Dermis microvascular lymphatic vessel endothelial cell (primary cell): ENCODE data around the gene HAUS8. TPM values are rescaled to one million over a fixed set of nuclear protein-coding genes. Genes with fewer than 3 reads are reported as not detected.
"Not testable (repeated sequence)": the region's sequence is repeated elsewhere in the genome, so short reads cannot be mapped to it uniquely, and the experiment has no call there.

Source experiments
- DNase-seq, 2 donors: peaks; one replicate each; pipeline versions ENCODE4 v3.0.0 to v3.0.0-alpha.2; 2010; ENCODE audit warnings: low read depth in 2 of 2
- total RNA-seq: library from RNA; depleted of rRNA; stranded (reverse); fragments of >200 nt; gene quantifications from 2 replicates; pipeline ENCODE4 v1.2.1, GENCODE V29; 2014

The HAUS8 gene, protein sequence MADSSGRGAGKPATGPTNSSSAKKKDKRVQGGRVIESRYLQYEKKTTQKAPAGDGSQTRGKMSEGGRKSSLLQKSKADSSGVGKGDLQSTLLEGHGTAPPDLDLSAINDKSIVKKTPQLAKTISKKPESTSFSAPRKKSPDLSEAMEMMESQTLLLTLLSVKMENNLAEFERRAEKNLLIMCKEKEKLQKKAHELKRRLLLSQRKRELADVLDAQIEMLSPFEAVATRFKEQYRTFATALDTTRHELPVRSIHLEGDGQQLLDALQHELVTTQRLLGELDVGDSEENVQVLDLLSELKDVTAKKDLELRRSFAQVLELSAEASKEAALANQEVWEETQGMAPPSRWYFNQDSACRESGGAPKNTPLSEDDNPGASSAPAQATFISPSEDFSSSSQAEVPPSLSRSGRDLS
- 2.8 and 4.4 TPM in 2 replicates for total RNA-seq

DNA sequence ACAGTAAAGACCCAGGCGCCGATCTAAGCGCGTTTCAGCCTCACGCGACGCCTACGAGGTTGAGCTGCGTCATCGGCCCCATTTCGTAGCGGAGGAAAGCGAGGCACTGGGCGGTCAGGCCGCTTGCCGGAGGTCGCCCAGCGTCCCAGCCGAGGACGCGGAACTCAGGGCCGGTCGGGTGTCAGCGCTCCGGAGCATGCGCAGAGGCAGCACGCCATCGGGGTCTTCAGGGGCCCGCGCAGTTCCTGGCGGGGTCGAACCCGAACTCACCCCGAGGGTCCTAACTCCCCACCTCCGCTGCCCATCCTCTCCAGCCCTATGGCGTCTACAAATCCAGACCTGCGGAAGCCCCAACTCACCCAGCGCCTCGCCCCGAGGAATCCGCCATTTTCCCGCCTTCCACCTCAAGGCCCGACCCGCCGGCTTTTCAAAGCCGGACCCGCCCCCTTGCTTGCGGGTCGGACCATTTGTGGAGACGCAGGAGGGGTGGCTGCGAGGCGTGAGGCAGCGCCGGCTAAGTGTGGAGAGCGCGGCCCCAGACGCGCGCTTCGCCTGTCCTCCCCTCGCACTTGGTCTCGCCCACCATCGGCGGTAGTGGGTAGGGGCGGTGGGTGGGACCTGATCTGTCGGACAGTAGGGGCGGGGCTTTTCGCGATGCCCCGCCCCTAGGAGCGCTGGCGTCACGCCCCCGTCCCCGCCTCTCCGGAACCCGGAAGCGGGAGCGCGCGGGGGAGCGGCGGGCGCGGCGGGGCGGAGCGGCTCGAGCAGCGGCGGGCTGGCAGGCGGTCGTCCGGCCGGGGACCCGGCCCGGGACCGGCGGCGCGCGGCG lies at the start of gene HAUS8, which contains the start of gene MYO9B:
Gene HAUS8 (minus strand): TSS at position 418 of the 829 bp plus-strand sequence. CDS start 30 bp downstream, at position 388.
Gene MYO9B (plus strand): TSS at position 743 of the 829 bp plus-strand sequence. CDS start 25,941 bp downstream, outside the sequence.
- DNase-seq: peak; percentile 99 to 100

DNA sequence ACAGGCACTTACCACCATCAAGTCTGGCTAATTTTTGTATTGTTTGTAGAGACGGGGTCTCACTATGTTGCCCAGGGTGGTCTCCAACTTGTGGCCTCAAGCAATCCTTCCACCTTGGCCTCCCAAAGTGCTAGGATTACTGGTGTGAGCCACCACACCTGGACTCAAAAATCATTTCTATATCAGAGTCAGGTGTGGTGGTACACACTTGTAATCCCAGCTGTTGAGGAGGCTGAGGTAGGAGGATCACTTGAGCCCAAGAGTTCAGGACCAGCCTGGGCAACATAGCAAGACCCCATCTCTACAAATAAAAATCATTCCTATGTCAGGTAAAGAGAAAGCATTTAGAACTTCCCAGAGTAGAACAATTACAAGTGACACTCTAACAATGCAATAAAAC lies 48.8 kb upstream of the HAUS8 start:
- DNase-seq: no peak

DNA sequence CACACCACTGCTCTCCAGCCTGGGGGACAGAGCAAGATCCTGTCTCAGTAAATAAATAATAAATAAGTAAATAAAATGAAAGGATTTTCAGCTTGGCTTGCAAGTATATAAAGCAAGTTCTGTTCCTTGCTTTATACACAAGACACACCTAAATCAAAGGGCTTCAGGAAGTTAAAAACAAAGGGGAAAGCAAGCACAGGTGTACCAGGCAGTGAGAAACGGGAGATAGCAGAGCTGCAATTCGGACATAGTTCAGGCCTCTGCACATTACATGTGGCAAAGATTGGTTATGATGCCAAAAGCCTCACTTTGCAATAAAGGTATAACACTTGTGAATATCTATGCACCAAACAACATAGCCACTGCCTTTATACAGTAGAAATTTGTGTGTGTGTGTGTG lies 47.8 kb upstream of the HAUS8 start:
- no peak for DNase-seq

DNA sequence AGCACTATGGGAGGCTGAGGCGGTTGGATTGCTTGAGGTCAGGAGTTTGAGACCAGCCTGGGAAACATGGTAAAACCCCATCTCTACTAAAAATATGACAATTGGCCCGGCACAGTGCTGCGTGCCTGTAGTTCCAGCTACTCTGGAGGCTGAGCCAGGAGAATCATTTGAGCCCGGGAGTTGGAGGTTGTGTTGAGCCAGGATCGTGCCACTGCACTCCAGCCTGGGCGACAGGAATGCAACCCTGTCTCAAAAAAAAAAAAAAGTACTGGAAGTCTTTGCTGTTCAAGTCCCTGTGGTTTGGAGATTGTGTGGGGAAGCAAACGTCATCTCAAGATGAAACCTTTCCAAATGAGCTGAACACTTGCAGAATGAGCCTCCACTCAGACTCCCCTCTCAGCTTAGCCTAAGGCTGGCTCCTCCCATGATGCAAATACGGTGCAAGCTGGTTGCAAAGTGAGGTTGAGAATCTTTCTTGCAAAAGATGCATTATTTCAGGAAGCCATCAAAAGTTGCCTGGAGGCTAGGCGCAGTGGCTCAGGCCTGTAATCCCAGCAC lies 46.6 kb upstream of the HAUS8 start:
- no peak for DNase-seq

DNA sequence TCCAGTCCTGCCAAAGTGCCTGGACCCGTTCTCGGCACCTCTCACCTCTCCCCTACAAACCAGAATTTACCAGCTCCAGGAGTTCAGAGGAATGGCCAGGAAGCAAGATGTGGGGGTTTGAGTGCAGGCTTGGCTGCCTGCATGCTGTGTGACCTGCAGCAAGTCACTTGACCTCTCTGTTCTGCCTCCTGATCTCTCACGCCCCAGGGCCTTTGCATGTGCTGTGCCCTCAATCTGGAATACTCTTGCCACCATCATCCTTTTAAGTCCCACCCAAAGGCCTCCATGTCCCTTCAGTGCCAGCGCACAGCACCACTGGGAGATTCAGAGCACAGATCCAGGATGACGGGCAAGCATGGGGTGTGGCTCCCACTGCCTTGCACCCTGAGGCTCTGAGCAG lies 43.7 kb upstream of the HAUS8 start:
- no peak for DNase-seq

DNA sequence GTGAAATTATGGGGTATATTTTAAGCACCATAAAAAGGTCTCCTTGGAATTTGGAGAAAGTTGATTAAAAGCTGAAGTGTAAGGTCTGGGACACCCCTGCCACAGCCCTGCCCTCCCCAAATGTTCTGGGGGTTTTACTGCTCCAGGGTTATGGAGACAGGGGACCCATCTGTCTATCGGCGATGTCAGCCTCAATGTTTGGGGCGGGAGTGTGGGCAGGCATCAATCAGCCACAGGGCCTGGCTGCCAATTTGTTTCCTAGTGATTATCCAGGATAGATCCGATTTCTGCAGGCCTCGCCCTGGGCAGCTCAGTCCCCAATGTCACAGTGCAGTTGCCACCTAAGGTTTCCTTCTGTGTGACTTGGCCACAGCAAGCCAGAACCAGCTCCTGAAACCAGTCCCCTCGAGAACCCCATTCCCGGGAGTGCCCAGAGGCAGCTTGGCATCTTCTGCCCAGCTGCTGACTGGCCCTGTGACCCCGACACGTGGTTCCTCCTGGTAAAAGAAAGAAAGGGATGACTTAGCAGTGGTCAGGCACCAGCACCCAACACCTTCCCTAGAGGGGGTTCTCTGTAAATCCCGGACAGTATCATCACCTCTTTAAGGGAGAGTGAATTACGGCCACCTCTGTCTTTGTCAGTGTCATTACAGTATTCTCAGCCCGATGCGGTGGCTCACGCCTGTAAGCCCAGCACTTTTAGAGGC lies 41.9 kb upstream of the HAUS8 start:
- DNase-seq: no peak

DNA sequence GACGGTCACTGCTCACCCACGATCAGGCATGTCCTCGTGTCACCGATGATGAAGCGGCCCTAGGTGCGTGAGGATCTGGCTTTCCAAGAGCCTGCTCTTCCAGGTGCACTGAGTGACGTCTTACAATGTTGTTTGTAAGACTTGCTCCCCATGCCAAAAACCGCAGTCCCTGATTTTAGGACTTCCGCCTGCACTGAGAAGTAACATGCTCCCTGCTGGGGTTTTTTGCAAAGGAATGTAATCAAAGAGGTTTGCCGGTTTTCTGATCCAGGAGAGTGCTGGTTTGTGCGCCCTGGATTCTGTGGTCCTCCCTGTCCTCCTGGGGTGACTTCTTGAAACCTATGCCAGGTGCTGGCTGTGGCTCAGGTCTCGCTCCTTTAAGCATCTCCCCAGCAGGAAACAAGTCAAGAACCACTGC lies 39.2 kb upstream of the HAUS8 start:
- DNase-seq: no peak

DNA sequence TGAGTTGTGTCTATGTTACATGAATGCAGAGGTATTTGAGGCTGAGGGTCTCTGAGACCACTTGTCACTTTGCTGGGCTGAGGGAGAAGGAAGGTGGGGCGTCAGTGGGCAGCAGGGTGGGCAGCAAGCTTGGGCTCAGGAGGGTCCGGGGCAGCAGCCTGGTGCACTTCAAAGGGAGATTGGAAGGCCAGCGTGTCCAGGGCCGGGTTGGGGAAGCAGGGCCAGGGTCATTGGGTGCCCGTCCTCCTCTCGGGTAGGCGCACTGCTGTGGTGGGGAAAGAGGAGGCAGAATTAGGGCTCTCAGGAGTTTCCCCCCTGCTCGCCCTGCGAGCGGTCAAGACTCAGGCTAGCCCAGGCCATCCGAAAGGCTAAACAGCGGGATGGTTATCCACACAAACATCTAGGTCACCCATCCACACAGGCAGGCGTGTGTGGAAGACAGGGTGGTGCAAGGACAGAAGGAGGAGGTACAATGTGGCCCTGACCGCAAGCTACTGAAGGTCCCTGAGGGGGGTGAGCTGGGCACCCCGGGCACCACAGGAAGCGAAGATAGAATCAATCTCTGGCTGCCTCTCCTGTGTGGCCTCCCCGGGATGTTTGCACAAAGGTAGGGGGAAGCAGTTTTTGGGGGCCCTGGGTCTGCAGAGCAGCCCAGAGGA lies 38.0 kb upstream of the HAUS8 start:
- DNase-seq: no peak

DNA sequence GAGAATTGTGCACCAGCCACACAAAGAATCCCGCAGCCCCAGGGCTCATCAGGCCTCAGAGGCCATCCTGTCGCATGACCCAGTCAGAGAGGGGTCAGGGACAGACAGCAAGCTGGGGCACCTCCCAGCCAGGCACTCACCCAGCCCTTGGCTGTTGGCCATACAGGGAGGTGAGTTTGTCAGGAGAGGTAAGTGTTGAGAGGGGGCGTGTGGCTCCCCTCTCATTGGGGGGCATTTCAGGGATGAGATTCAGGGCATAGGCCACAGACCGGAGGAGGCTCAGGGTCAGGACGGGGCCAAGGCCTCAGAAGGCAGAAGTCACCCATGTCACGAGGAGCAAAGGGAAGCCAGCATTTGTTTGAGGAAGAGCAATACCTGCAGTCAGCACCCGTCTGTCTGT lies 37.4 kb upstream of the HAUS8 start:
- DNase-seq: no peak

DNA sequence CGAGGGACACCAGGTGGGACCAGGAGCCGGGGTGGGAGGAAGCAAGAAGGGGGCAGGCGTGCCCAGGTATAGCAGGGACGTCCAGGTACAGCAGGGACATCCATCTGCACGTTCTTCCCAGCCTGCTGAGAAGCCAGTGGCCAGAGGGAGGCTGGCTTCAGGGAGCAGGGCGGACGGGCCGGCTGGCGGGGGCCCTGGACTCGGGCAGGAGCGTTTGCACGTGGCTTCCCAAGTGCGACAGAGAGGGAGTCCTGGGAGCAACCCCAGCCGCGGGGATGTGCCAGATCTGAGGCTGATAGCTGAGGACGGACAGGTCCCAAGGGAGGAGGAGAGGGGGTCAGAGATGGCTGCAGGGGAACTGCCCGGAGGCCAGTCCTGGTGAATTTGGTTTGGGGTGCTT lies 37.0 kb upstream of the HAUS8 start:
- DNase-seq: no peak

DNA sequence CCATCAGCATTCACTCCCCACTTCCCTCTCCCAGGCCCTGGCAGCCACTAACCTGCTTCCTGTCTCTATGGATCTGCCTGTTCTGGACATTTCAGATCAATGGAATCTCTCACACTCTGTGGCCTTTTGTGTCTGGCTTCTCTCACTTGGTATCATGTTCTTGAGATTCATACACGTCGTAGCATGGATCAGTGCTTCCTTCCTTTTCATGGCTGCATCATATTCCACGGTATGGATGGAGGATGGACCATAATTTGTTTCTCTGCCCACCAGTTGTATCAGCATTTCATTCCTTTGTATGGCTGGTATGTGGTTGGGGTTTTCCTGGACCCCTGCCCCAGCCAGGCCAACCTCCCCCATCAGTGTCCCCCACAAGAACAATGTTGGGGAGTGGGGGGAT lies 36.5 kb upstream of the HAUS8 start:
- DNase-seq: no peak

DNA sequence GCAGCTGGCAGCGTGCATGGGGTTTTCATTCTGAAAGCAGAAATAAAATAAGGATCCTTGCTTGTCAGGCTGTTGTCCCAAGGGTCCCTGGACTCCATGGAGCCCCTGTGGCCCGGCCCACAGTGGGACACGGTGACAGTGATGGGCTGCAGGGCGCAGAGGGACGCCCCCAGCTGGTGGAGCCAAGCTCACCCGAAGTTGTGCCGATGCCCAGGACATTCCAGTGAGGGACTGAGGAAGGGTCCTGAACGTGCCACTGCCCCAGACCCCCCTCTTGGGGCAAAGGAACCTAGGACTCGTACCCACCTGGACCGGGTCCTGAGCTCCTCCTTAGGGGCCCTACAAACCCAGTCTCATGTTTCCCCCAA lies 35.3 kb upstream of the HAUS8 start:
- no peak for DNase-seq

DNA sequence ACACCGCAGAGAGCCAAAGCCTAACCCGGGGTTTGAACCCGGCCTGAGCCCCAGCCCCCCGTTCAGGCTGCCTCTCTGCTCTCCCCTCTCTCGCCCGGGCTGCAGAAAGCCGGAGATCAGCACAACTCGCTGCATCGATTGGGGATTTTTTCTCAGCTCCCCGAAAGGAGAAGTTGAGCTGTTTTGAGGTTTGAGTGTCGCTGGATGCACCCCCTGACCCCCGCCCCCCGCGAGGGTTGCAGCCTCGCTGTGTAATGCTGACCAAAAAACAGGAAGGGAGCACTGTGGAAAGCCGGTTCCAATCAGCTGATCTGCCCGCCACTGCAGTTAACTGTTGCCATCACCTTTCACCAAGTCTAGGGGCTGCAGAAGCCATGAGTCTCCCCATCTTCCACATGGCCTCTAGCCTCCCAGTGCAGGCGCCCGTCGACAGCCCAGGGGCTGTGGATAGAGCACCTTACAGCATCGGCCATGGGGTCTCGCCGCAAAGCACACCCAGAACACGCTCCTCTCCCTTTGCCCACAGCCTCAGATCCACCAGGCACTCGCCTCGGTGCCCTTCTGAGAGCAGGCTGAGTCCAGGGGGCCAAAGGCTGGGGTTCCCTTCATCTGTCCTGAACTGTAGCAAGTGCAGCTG lies 34.8 kb upstream of the HAUS8 start:
- no peak for DNase-seq

DNA sequence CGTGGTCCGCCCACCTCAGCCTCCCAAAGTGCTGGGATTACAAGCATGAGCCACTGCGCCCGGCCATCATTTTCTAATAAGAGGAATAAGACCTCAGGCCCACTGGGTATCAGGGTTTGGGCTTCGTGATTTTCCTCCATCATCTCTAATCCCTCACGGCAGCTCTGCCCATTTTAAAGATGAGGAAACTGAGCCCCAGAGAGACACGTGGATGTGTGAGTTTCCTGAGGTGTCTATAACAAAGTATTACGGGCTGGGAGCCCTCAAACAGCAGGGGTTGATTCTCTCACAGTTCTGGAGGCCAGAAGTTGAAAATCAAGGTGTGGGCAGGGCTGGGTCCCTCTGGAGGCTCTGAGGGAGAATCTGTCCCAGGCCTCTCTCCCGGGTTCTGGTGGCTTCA lies 34.0 kb upstream of the HAUS8 start:
- DNase-seq: no peak

DNA sequence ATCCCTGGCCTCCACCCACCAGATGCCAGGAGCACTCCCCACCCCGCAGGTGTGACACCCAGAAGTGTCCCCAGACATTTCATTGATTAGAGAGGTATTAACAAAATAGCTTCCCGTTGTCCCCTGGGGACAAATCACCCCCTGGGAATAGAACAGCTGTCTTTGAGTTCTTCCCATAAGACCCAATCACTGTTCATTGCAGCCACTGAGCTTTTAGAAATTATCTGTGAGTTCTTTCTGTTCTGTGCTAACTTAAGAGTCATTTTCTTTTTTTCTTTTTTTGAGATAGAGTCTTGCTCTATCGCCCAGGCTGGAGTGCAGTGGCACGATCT lies 33.2 kb upstream of the HAUS8 start:
- DNase-seq: no peak

DNA sequence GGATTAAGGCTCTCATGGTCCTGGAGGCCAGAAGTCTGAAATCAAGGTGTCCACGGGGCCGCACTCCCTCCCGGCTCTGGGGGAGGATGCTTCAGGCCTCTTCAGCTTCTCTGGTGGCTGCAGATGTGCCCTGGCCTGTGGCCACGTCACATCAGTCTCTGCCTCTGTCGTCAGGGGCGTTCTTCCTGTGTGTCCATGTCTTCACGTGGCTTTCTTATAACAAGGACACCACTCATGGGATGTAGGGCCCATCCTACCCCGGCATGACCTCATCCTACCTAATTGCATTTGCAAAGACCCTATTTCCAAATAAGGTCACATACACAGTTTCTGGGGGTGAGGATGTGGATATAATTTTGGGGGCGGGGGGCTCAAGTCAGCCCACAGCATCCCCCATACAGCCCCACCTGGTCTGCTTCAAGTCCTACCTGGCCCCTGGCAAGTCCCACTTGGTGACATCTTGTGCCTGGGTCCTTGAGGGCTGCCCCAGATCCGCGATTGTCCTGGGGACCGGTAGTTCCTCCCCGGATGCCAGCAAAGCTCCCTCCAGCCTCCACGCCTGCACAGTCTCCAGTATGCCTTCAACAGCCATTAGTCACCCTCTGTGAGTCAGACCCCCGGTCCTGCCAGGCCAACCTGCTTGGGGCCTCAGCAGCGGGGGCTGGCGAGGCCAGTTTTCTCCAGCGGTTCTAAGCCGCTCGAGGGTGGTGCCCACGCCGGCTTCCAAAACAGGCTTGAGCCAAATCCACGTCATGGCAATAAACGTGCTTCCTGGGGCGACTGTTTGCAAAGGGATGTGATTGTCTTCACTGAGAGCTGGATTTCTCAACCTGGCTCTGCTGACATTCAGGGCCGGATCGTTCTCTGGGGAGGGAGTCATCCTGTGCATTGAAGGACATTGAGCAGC lies 32.5 kb upstream of the HAUS8 start:
- peak; percentile 45 to 98 for DNase-seq

DNA sequence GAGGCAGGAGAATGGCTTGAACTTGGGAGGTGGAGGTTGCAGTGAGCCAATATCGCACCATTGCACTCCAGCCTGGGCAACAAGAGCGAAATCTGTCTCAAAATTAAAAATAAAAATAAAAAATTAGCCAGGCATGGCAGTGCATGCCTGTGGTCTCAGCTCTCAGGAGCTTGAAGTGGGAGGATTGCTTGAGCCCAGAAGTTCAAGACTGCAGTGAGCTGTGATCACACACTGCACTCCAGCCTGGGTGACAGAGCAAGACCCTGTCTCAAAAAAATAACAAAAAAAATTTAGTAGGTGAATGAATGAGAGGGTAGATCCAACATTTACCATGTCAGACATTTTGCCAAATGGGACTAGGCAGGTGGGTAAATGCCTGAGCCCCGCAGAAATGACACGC lies 31.7 kb upstream of the HAUS8 start:
- not testable (repeated sequence) for DNase-seq

DNA sequence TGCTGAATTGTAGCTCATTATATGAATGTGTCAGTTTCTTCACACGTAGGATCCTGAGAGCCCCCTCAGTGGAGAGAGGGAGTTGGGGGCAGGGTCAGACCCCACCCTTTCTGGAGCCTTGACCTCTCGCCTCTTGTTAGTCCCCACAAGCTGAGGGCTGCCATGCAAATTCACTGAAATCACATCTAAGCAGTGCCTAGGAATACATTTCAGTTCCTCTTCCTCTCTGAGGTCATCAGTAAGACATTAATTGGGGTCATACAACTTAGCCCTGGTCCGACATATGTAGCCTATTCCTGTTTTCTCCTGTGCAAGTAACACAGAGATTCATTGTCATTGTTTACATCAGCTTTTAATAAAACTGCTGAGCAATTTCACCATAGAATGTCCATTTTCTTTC lies 30.3 kb upstream of the HAUS8 start:
- DNase-seq: no peak

DNA sequence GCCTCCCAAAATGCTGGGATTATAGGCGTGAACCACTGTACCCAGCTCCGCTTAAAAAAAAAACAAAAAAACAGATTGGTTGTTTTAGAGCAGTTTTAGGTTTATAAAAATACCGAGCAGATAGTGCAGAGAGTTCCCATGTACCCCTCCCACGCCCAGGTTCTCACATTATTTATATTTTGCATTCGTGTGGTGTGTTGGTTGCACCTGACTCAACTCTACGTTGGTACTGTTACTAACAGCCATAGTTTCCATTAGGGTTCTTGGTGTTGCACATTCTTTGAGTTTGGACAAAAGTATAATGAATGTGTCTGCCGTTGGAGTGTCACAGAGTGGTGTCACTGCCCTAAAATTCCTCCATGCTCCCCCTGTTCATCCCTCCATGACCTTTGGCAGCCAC lies 29.4 kb upstream of the HAUS8 start:
- DNase-seq: no peak

DNA sequence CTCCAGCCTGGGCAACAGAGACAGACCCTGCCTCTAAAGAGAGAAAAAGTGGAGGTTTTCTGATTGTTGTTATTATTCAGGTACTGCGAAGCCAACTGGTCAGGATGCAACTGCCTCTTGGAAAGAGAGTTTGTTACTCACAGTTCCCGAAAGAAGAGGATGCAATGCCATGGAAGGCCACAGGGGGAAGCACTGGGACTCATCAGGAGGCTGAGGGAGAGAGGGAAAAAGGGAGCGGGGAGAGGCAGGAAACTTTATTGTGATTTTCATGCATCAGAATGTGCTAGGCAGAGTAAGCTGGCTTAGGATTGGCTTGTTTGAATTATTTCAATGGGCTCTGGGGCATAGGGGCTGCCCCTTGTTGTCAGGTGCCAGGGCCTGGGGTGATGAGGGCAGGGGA lies 27.9 kb upstream of the HAUS8 start:
- DNase-seq: peak in 1 of 2 donors; percentile 47
